Effector CD4-positive, alpha-beta T cell (primary cell): ENCODE results near the gene ZNF521.

Experiments
- DNase-seq: peaks from one replicate; pipeline ENCODE4 v3.0.0-alpha.2; 2020

ZNF521 gene

DNA sequence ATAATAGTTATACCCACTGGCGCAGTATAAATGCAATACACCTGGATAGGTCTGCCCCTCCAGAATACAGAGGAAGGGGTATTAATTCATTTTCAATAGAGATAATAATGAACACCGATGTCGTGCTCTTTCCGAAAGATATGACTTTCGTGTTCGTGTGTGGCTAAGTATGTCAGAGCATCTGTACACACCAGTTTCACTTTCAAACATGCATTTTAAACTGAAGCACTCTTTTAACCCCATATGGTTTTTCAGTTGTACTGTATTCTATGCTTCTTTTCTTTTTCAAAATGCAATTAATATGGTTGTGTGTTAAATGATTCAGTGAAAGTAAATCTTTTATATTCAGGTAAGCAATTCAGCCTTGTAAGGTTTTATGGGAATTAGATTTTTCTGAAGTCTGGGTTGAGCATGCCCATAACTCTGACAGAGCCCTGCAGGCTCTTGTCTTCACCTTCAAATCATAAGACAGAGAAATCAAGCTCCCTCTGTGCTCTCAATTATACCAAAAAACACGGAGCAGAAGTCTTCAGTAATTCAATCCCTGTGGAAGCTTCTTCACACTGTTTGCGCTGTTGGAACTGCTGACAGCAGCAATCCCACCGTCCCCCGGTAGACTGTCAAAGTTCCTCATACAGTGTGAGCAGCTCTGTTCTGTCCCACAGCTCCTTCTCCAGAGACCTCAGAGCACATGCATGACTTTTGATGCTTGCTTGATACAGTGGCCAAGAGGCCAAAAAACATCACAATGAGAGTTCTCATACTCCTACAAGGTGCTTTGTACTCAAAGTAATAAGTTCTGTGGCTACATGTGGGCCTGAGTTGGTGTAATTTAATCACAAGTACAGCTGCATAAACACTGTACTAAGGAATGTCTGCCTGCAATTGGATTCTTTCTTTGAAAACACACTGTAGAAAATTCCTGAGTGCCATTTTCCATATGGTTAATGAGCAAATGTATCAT lies 186.8 kb downstream of the ZNF521 start:
- DNase-seq: no peak

DNA sequence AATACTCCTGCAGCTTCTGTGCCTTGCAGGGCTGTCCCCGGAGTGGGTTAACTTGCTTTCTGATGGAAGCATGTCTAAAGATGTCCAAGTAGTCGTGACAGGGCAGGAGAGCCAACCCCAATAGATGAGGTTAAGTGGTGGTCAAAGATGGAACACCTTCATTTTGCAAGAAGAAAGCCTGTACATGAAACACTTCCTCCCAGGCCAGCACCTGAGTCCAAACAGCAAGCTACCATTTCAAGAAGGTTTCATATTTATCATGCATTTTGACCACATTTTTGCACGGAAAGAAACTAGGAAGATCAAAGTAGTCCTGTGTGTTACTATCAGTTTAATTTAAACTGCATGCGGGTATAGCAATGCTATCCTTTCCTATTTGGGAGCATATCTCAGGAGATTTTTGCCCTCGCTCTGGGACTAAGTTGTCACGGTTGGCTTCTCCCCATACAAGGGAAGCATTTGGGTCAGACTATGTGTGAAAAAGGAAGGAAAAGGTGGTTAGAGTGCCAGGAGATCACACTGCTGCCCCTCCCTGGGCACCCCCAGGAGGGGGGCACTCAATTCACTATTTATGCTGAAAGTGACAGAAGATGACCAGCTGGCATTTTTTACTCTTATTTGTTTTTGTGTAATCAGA lies 187.6 kb downstream of the ZNF521 start:
- no peak for DNase-seq

DNA sequence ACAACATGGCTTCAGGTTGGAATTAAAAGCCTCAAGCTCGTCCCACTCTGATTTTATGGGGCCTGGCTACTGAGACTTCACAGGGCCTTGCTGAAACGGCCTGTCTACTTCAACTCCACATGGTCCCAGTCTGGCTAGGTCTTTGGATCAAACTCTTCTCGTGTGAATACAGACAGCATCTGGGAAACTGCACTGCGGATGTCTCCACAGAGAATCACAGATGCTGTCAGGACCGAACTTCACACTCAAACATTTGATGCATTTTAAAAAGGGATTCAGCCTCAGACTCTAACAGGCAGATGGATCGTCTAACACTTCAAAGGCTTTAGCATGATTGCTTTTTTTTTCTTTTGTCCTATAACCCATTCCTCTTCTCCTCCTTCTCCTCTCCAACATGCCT lies 198.5 kb downstream of the ZNF521 start:
- DNase-seq: no peak

DNA sequence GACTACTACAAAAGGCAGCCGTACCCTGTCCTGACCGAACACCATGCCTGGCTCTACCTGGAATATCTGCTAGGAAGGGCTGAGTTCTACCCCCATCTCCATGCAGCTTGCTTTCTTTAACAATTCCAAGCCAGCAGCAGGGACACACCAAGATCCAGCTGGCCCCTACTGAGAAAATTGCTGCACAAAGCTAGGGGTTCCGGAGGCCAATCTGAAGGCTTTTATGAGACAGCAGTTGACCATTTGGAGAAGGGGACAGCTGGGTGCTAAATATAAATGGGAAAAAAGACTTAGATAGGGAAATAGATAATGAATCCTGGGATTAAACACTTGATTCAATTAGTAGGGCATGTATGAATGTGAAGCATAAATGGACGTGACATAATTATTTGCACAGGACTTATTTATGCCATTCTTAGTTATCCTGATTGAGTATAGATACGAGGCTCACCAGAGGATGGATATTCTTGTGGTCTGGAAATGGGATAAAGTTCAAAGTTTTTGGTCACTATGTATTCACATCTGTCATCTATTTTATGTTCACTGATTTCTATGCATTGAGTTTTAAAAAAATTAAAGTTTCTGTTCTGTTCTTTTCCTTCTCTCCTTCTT lies 204.0 kb downstream of the ZNF521 start:
- DNase-seq: no peak

DNA sequence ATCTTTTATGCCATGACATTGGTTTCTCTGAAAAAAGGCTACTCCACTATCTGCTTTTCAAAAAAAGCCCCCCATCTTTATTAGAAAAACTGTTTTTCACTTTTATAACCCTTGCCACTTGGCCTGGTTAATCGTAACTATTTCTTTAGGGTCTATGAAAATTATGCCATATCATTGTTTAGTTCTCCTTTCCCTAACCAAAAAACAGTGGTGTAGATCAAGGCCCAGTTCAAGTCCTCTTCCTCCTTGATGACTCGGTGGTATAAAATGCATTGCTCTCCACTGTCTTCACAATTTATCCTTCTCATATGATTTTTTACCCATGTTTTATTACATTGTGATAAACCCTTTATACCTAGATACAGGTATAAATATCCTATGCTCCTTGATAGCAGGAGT lies 205.5 kb downstream of the ZNF521 start:
- DNase-seq: no peak

DNA sequence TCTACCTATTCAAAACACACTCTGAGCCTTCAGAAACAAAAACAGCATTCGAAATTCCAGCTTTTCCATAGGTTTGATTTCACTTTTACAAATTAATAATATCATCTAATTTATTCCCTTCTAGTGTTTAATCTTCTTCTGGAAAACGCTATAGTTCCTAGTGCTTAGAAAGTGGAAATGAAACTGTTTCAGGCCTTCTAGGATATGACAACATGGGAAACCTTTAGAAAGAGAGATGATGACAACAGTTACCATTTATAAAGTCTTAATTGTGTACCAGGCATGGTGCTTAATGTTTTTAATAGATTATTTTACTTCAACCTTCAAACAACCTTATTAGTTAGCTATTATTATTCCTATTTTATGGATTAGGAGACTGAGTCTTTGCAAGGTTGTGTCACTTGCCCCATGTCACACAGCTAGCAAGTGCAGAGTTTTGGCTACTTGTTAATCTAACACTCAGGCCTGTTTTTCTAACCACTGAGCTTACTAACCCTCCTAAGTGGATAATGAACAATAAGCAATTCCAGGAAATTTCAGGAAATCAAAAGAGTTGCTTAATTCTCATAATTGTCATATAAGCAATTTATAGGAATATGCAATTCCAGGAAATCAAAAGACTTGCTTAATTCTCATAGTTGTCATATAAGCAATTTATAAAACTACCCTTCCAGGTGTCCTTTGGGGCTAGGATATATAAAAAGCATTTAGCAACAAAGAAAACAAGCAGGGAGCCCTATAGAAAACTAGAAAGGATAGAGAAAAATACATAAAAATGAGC lies 206.0 kb downstream of the ZNF521 start:
- no peak for DNase-seq

DNA sequence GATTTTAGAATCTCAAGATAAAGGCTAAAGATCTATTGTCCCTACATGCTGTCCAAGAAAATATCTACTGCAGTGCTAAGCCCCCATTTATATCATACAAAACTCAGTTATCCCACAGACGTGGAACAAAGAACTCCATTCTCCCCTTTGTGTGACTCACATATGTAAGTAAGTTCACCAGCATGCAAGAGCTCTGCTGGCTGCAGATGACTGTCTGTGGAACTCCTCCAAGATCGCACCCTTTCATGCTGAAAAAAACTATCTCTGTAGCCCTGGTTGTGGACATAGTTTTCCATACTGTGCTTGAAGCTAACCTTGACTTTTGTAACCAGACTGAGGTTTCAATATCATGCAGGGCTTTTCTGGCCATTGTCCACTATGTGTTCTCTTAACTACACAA lies 207.1 kb downstream of the ZNF521 start:
- DNase-seq: no peak

DNA sequence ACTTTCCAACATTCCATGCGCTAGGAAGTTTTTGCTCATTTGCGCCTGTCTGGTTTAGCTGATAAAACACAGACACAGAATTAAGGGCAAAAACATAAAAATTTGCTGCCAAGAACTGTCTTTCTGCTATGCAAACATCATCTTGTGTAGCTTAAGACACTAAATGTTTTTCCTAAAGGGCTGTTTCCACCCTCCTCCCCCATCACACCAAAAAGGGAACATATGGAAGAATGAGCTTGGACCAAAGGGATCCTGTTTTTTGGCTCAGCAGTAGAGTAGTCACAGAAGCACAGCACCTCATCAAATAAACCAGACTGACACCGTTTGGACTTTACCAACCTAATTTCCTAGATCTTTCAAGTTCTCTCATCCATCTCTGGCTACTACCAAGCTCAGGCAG lies 210.1 kb downstream of the ZNF521 start:
- no peak for DNase-seq

DNA sequence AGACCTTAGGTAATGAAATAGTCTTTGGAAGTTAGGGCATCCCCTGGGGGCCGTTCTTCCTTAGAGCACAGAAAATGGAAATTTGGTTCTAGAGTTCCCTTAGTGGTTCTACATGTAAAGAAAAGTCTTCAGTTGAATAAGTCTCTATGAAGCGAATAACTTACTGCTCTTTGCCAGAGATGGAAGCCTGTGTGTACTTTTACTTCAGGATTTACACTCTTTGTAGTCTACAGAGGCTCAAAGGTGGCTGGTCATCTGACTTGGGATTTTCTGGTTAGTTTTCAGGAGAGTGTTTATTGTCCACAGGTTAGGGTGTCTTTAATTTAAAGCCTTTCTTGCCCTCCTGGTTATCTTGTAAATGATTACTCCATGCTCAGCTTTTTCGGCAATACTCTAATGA lies 210.6 kb downstream of the ZNF521 start:
- DNase-seq: no peak

DNA sequence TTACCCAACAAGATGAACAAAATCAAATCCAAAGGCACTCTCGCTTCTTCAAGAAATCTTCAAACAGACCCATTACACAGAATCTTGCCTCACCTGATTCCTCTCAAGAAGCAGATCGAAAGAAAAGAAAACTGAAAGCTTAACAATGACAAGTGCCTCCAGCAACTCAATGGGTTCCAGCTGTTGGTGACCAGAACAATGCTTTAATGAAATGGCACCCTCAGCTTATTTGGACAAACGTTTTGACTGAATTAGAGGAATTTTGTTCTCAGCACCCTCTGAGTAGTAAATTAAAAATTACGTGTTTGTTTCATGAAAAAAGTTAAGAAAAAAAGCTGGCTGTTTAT lies 211.0 kb downstream of the ZNF521 start:
- no peak for DNase-seq

DNA sequence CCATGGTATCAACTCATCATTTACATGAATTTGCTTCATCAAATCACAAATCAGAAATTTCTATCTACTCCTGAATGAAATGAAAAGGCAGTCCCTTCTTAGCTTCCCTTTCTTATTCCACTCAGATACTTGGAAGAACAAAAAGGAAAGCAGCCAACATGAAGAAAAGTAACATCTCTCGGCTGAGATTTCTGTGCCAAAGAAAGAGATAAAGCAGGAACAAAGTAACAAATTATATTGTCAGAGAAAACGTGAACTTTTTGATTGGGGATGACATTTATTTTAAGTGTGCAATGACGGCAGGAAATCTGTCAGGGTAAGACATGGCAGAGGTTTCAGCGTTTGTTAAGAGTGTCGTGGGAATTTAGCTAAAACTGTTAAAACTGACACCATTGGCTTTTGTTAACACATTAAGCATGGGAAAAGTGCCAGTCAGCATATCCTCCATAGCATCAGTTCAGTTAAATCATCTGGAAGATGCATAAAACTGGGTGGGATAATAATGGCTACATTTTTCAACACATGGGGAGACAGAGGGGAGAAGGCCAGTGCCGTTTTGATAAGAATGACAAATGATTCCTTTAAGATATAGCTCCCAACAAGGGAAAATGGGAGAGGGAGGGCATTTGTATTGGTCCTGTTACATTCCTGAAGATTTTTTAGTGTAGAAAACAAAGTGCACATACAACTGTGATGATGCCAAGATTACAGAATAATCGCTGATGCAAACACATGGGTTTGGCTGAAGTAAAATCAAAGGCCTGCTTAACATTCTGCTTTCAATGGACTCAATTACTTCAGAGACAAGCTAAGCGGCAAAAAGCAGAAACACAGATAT lies 211.6 kb downstream of the ZNF521 start:
- no peak for DNase-seq

DNA sequence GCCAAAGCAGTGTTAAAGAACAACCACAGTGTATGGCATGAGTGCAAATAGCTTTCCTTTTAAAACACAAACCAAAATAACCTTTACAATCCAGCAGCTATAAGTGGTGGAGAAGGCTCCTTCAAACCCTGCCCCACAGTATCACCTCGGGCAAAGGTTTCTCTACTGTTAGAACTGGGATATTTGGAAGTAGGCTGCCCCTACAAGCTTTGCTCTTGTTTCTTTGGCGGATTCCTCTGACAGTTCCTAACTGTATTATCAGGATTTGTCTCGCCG lies 214.8 kb downstream of the ZNF521 start:
- DNase-seq: no peak

DNA sequence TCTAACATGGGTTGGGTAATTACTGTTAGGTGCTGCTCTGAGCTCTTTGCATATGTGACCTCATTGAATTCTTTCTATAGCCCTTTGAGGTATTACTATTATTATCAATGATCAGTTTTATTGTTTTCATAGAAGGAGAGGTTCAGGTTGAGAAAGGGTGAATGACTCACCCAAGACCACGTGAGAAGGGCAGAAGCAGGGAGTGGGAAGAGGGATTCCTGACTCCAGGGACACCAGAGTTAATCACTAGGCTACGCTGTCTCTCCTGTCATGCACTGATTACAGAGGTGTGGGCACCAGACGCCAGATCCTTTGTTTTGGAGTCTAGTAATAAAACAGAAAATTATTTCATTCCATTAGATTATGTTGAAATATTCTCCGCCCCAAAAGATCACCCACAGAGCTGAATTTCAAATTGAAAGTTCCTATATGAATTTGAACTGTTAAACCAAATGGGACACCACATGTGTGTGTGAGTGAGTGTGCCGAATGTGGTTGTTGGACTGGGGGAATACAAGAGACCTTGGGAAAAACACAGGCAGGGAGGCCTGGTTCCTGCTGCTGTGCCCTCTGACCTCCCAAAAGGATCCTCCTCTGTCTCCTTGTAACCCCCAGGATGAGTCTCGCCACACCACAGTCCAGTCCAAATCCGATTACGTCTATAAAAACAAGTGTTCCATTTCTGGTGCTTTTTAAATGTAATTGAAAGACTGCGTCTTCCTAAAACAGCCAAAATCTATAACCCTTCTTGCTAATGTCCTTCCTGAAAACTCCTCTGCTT lies 215.4 kb downstream of the ZNF521 start:
- no peak for DNase-seq

DNA sequence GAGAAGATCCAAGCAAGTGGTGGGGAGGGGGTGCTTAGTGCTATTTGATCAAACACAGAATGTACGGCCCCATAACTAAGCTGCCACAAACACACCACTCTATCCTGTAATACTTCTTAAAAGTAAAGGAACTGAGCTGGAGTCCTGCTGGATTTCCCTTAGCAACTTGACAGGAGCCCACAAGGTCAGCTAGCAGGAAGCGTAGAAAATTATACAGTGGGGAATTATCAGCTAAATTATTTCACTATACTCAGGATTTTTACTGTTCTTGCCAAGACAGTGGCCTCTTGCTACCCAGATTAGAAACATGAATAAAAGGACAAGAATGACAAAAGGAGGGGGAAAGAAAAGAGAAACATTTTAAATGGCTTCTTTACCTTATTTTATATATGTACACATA lies 217.1 kb downstream of the ZNF521 start:
- DNase-seq: no peak

DNA sequence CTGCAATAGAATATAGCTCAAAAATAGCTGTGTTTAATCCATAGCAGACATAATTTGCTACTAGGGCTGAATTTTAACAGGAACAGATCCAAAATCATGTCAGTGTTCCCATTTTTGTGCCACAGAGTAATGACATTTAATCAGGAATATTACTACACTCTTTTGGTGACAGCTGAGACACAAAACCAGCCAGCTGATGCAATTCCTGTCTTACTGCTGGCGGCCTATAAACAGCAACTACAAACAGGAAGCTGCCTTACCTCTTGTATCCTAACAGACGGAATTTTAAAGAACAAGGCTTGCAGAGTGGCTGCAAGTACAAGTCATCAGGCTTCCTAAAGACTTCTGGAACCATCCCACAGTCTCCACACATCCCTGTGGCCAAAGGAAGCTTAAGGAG lies 218.1 kb downstream of the ZNF521 start:
- DNase-seq: no peak

DNA sequence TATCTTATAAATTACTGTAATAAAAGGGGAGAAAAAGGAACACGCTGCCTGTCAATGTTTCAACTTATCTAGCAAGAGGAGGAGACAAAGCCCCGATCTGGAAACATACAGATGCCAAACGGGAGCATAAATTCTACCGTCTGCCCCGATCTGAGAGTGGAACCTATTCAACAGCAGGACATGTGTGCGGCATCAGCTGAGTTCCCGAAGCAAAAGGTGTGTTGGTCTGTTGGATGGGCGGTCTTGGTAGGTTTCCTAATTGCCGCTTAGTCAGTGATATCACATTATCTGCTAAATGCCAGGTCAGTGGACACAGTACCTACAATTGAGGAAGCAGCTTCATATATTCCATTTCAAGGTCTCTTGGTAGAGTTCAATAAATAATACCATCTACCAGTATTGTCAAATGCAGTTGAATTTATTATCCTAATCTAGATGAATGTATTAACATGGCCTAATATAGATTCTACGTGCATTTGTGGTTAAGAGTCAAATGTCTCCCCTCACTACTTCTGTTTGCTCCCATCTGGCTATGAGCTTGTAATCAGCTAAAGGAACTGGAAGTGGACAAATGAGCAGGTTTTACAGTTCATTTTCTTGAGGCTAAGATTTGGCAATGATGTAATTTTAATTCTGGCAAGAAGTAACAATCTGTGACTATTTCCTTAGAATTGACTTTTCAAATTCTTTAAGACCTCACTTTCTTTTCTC lies 219.0 kb downstream of the ZNF521 start:
- DNase-seq: no peak

DNA sequence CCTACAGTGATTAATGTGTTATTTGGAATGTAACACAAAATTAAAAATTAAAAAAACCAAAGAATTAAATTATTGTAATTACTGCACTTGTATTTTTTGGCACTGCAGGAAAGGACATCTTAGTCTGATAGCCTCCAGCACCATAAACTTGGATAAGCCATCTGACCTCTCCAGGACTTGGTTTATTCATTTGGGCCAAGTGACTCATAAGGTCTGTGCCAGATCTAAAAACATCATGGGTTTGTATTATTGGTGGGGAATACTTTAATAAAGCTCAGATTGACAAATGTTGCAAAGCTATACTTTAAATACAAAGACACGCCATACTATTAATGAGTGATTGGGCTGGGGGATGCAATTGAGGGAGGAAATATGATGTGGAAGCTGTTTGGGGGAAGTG lies 225.2 kb downstream of the ZNF521 start:
- no peak for DNase-seq

DNA sequence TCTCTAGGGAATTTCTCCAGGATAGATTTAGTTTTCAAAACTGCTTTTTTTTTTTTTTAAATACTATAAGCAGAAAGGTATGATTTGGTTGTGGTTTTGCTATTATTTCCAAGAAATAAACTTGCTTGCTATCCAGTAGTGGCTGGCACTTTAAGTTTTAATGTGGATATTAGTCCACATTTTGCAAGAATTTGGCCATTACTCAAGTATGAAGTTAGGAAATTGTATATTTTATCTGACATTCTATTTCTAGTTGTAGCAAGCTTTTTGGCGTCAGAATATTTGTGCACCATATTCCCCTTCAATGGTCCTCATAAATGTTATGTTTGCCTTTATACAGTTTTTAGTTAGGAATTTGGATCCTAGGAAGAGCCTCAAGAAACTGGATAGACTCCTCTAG lies 226.3 kb downstream of the ZNF521 start:
- no peak for DNase-seq

DNA sequence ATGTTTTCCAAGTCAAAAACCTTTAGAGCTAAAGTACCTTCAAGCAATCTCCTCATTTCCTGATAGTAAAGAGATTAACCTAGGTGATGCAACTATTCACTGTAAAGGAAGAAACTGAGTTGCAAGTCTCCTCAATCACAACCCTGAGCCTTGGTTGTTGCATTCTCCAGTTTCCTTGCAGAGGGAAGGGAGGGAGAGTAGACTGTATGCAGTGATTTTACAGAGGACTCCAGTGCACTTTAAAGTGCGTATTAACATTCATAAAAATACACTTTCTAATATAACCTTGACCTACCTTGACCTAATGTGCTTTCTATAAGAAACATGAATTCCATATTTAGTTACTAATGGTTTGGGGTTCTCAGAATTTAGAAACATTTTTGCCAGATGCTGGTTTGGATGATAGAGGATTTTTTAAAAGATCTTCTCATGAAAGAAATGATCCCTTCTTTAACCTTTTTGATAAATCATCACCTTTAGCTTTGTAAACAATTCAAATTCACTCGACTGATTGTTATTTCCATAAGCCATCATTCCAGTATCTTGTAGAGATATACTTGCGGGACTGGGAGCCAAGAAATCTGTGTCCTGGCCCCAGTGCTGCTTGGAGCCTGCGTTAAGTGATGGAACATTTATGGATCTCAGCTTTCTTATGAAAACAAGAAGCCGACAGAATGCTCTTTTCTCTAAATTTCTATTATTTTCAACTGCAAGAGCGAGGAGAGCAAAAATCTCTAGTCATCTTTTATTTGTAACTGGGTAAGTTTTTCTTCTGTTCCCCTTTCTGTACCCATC lies 228.3 kb downstream of the ZNF521 start:
- DNase-seq: no peak

DNA sequence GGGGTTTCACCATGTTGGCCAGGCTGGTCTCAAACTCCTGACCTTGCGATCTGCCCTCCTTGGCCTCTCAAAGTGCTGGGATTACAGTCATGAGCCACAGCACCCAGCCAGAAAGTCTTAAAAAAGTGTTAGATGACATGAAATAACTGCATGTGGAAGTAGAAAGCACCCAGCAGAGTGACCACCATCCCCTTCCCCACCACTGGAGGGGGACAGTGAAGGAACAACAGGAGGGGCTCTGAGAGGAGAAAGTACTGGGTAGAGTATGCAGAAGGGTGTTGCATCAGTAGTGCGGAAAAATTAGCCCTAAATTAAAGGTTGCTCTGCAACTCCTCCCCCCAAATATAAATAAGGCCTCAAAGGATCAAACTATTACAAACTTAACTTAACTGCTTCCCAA lies 230.5 kb downstream of the ZNF521 start:
- DNase-seq: no peak
